ENCODE results near the gene LLGL2.
"Not testable (repeated sequence)": the region's sequence is repeated elsewhere in the genome, so short reads cannot be mapped to it uniquely, and the experiment has no call there.

LLGL2 gene

GRCh38 chr17:75589012-75589918 is 63.8 kb downstream of the LLGL2 start:
- H3K9ac ChIP-seq (ENCODE audit: low read length in 2 of 2) = peak overlapping the region; percentile 67 to 82
- peaks cover 17% of the 10 kb centered on the region for H3K4me1 ChIP-seq (ENCODE audit: control insufficient read depth, insufficient read depth, low read length)
- H3K27me3 ChIP-seq (ENCODE audit: control insufficient read depth in 1 of 2, insufficient read depth in 2 of 2, low read length in 2 of 2) = no peaks in the 10 kb centered on the region
- H3K9me3 ChIP-seq (ENCODE audit: control insufficient read depth in 2 of 2, low read length in 2 of 2) = no peaks in the 10 kb centered on the region
- H3K27ac ChIP-seq (ENCODE audit: low read length) = peak overlapping the region; percentile 82
- peak overlapping the region; percentile 53 to 79 for H3K4me3 ChIP-seq (ENCODE audit: low read length in 2 of 2)
- no peaks in the 10 kb centered on the region for H3K36me3 ChIP-seq (ENCODE audit: control insufficient read depth in 2 of 2, insufficient read depth in 2 of 2, low read length in 2 of 2)

- Histone ChIP-seq H3K9me3 (ENCODE audit: control insufficient read depth in 2 of 2, low read length in 2 of 2) (no peaks in the 10 kb centered on the region), H3K9ac (ENCODE audit: low read length in 2 of 2) (no peak overlapping the region), H3K4me3 (ENCODE audit: low read length in 2 of 2) (peak overlapping the region in 1 of 2 donors; percentile 74), H3K36me3 (ENCODE audit: control insufficient read depth in 2 of 2, insufficient read depth in 2 of 2, low read length in 2 of 2) (no peaks in the 10 kb centered on the region), H3K27ac (ENCODE audit: low read length) (no peak overlapping the region), H3K27me3 (ENCODE audit: control insufficient read depth in 1 of 2, insufficient read depth in 2 of 2, low read length in 2 of 2) (no peaks in the 10 kb centered on the region), H3K4me1 (ENCODE audit: control insufficient read depth, insufficient read depth, low read length) (peaks cover 17% of the 10 kb centered on the region)
Observed at GRCh38 chr17:75589919-75590303, 64.4 kb downstream of the LLGL2 start.

- H3K4me1 ChIP-seq (ENCODE audit: control insufficient read depth, insufficient read depth, low read length) = peaks cover 17% of the 10 kb centered on the region
- no peak overlapping the region for H3K9ac ChIP-seq (ENCODE audit: low read length in 2 of 2)
- H3K27me3 ChIP-seq (ENCODE audit: control insufficient read depth in 1 of 2, insufficient read depth in 2 of 2, low read length in 2 of 2) = no peaks in the 10 kb centered on the region
- H3K9me3 ChIP-seq (ENCODE audit: control insufficient read depth in 2 of 2, low read length in 2 of 2) = no peaks in the 10 kb centered on the region
- no peaks in the 10 kb centered on the region for H3K36me3 ChIP-seq (ENCODE audit: control insufficient read depth in 2 of 2, insufficient read depth in 2 of 2, low read length in 2 of 2)
- H3K27ac ChIP-seq (ENCODE audit: low read length) = no peak overlapping the region
- peak overlapping the region in 1 of 2 donors; percentile 74 for H3K4me3 ChIP-seq (ENCODE audit: low read length in 2 of 2)
Observed at GRCh38 chr17:75590314-75590761, 64.8 kb downstream of the LLGL2 start.

DNA sequence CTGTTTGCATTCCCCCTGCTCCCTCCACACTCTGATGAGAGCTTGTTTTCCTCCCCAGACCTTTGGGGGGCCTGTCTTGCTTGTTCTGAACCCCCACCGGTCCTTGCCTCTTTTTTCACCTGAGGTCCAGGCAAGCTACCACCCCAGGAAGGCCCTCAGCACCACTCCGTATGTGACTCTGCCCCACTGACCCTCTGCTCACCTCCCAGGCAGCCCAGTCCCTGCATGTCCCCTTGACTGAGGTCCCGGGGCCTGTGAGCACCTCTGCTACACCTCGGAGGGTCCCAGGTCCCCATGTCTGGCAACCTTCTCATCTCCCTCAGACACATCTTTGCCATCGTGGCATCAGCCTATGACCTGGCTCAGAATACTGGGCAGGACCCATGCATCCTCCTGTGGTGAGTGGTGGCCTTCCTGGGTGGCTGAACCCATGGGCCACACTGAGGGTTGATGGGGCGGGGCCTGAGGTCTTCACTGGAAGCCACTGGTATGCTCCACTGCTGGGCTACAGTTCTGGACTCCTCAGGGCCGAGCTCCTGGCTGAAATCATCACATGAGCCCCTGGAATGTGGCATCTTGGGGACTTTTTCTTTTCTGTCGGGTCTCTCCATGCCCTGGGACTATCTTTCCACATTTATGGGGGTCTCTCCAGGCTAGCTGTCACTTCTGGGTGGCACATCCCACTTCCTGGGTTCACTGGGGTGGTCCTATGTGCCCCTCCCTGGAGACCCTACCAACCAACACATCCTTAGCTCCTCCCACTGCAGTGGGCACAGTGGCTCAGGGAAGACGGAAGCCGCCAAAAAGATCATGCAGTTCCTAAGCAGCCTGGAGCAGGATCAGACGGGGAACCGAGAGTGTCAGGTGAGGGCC is 65.6 kb downstream of the LLGL2 start:
- Histone ChIP-seq H3K4me3 (ENCODE audit: low read length in 2 of 2) (no peak overlapping the region), H3K9ac (ENCODE audit: low read length in 2 of 2) (no peak overlapping the region), H3K27ac (ENCODE audit: low read length) (no peak overlapping the region), H3K36me3 (ENCODE audit: control insufficient read depth in 2 of 2, insufficient read depth in 2 of 2, low read length in 2 of 2) (no peaks in the 10 kb centered on the region), H3K27me3 (ENCODE audit: control insufficient read depth in 1 of 2, insufficient read depth in 2 of 2, low read length in 2 of 2) (no peaks in the 10 kb centered on the region), H3K9me3 (ENCODE audit: control insufficient read depth in 2 of 2, low read length in 2 of 2) (no peaks in the 10 kb centered on the region), H3K4me1 (ENCODE audit: control insufficient read depth, insufficient read depth, low read length) (peaks cover 17% of the 10 kb centered on the region)

DNA sequence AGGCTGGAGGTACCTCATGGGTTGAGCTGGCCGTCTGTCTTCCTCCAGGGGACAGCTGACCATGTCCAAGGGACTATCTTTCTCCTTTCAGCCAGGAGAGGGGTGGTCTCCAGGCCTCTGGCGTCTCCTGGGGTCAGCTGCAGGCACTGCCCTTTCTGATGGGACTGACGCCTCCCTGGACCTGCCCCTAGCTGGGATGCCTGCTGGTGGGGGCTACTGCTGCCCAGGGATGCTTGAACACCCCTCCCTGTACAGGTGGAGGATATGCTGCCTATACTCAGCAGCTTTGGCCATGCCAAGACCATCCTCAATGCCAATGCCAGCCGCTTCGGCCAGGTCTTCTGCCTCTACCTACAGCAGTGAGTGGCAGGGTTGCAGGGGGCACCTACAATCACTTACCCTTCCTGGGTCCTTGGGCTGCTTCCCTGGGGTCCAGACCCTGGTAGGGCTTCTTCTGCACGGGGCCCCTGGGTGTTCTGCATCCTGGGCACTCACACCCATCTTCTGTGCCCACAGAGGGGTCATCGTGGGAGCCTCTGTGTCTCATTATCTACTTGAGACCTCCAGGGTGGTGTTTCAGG is 66.3 kb downstream of the LLGL2 start:
- H3K36me3 ChIP-seq (ENCODE audit: control insufficient read depth in 2 of 2, insufficient read depth in 2 of 2, low read length in 2 of 2) = no peaks in the 10 kb centered on the region
- peaks cover 17% of the 10 kb centered on the region for H3K4me1 ChIP-seq (ENCODE audit: control insufficient read depth, insufficient read depth, low read length)
- H3K4me3 ChIP-seq (ENCODE audit: low read length in 2 of 2) = no peak overlapping the region
- H3K27ac ChIP-seq (ENCODE audit: low read length) = no peak overlapping the region
- no peaks in the 10 kb centered on the region for H3K27me3 ChIP-seq (ENCODE audit: control insufficient read depth in 1 of 2, insufficient read depth in 2 of 2, low read length in 2 of 2)
- no peak overlapping the region for H3K9ac ChIP-seq (ENCODE audit: low read length in 2 of 2)
- no peaks in the 10 kb centered on the region for H3K9me3 ChIP-seq (ENCODE audit: control insufficient read depth in 2 of 2, low read length in 2 of 2)

- no peak overlapping the region for H3K4me3 ChIP-seq (ENCODE audit: low read length in 2 of 2)
- no peaks in the 10 kb centered on the region for H3K36me3 ChIP-seq (ENCODE audit: control insufficient read depth in 2 of 2, insufficient read depth in 2 of 2, low read length in 2 of 2)
- no peaks in the 10 kb centered on the region for H3K9me3 ChIP-seq (ENCODE audit: control insufficient read depth in 2 of 2, low read length in 2 of 2)
- no peak overlapping the region for H3K27ac ChIP-seq (ENCODE audit: low read length)
- no peaks in the 10 kb centered on the region for H3K27me3 ChIP-seq (ENCODE audit: control insufficient read depth in 1 of 2, insufficient read depth in 2 of 2, low read length in 2 of 2)
- H3K9ac ChIP-seq (ENCODE audit: low read length in 2 of 2) = no peak overlapping the region
- H3K4me1 ChIP-seq (ENCODE audit: control insufficient read depth, insufficient read depth, low read length) = peaks cover 17% of the 10 kb centered on the region
Observed at GRCh38 chr17:75592348-75593020, 67.0 kb downstream of the LLGL2 start.

DNA sequence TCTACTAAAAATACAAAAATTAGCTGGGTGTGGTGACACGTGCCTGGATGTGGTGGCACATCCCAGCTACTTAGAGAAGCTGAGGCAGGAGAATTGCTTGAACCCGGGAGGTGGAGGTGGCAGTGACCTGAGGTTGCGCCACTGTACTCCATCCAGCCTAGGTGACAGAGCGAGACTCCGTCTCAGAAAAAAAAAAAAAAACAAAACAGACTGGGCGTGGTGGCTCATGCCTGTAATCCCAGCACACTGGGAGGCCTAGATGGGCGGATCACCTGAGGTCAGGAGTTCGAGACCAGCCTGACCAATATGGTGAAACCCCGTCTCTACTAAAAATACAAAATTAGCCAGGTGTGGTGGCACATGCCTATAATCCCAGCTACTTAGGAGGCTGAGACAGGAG is 67.9 kb downstream of the LLGL2 start:
- peaks cover 10% of the 10 kb centered on the region for H3K4me1 ChIP-seq (ENCODE audit: control insufficient read depth, insufficient read depth, low read length)
- not testable (repeated sequence) for H3K9me3 ChIP-seq (ENCODE audit: control insufficient read depth in 2 of 2, low read length in 2 of 2); H3K4me3 ChIP-seq (ENCODE audit: low read length in 2 of 2); H3K9ac ChIP-seq (ENCODE audit: low read length in 2 of 2); H3K27ac ChIP-seq (ENCODE audit: low read length); H3K27me3 ChIP-seq (ENCODE audit: control insufficient read depth in 1 of 2, insufficient read depth in 2 of 2, low read length in 2 of 2); H3K36me3 ChIP-seq (ENCODE audit: control insufficient read depth in 2 of 2, insufficient read depth in 2 of 2, low read length in 2 of 2)

DNA sequence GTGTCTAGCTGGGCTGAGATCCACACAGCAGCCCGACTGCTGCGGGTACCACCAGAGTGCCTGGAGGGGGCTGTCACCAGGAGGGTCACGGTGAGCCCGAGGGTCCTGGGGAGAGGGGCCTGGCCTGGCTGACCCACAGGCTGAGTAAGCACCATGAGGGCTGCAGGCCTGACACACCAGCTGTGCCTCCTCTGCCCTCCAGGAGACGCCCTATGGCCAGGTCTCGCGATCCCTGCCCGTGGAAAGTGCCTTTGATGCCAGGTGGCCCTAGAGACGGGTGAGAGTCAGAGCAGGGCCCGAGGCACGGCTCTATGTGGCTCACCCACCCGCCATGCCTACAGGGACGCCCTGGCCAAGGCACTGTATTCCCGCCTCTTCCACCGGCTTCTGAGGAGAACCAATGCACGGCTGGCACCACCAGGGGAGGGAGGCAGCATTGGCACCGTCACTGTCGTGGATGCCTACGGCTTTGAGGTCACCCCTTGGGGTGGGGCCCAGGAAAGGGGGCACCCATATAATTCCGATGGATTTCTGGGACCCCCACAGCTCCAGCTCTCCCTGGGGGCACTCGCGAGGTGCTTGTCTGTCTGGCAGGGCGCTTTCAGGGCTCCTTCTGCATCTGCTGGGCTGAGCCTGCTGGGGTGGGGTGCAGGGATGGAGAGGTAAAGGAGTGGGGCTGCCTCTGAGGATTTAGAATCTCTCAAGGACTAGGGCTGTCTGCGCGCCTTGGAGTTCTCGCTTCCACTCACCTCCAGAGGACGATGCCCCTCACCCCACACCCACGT is 69.2 kb downstream of the LLGL2 start:
- Histone ChIP-seq H3K9me3 (ENCODE audit: control insufficient read depth in 2 of 2, low read length in 2 of 2) (no peaks in the 10 kb centered on the region), H3K9ac (ENCODE audit: low read length in 2 of 2) (no peak overlapping the region), H3K4me1 (ENCODE audit: control insufficient read depth, insufficient read depth, low read length) (peaks cover 4% of the 10 kb centered on the region), H3K27ac (ENCODE audit: low read length) (no peak overlapping the region), H3K4me3 (ENCODE audit: low read length in 2 of 2) (no peak overlapping the region), H3K36me3 (ENCODE audit: control insufficient read depth in 2 of 2, insufficient read depth in 2 of 2, low read length in 2 of 2) (no peaks in the 10 kb centered on the region), H3K27me3 (ENCODE audit: control insufficient read depth in 1 of 2, insufficient read depth in 2 of 2, low read length in 2 of 2) (no peaks in the 10 kb centered on the region)

- H3K27me3 ChIP-seq (ENCODE audit: control insufficient read depth in 1 of 2, insufficient read depth in 2 of 2, low read length in 2 of 2) = no peaks in the 10 kb centered on the region
- no peaks in the 10 kb centered on the region for H3K36me3 ChIP-seq (ENCODE audit: control insufficient read depth in 2 of 2, insufficient read depth in 2 of 2, low read length in 2 of 2)
- no peaks in the 10 kb centered on the region for H3K9me3 ChIP-seq (ENCODE audit: control insufficient read depth in 2 of 2, low read length in 2 of 2)
- H3K27ac ChIP-seq (ENCODE audit: low read length) = no peak overlapping the region
- no peak overlapping the region for H3K4me3 ChIP-seq (ENCODE audit: low read length in 2 of 2)
- H3K4me1 ChIP-seq (ENCODE audit: control insufficient read depth, insufficient read depth, low read length) = no peaks in the 10 kb centered on the region
- no peak overlapping the region for H3K9ac ChIP-seq (ENCODE audit: low read length in 2 of 2)
Observed at GRCh38 chr17:75595284-75595919, 69.9 kb downstream of the LLGL2 start.

Data from stomach smooth muscle (tissue), 2 donors.